ENCODE data around the gene VWCE. TPM values are rescaled to one million over a fixed set of nuclear protein-coding genes. Genes with fewer than 3 reads are reported as not detected.

Gene VWCE
- total RNA-seq, 1 donor from 2014 or later, result 19.2 TPM

DNA sequence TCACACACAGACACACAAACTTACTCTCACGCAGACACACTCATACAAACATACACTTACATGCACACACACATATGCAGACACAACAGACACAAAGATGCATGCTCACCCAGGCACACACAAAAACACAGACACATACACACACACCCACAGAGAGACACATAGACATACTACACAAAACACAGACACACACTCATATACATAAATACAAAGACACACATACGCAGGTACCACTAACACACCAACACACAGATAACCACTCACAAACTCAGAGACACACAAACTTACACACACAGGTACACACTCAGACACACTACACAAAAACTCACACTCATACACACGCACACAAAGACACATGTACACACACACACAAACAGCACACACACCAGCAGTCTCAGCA, 22.4 kb downstream of the VWCE start:
- Histone ChIP-seq H3K36me3 (no peaks in the 10 kb centered on the region), H3K4me3 (no peak overlapping the region), H3K9me3 (no peaks in the 10 kb centered on the region), H3K4me1 (no peaks in the 10 kb centered on the region), H3K27ac (no peak overlapping the region), H3K27me3 (no peaks in the 10 kb centered on the region)
- intact Hi-C loops (cut with DNase I), result no loop called here
- no peak for DNase-seq (ENCODE audit: low spot score in 2 of 2)
- TF ChIP-seq, protein P1, sequence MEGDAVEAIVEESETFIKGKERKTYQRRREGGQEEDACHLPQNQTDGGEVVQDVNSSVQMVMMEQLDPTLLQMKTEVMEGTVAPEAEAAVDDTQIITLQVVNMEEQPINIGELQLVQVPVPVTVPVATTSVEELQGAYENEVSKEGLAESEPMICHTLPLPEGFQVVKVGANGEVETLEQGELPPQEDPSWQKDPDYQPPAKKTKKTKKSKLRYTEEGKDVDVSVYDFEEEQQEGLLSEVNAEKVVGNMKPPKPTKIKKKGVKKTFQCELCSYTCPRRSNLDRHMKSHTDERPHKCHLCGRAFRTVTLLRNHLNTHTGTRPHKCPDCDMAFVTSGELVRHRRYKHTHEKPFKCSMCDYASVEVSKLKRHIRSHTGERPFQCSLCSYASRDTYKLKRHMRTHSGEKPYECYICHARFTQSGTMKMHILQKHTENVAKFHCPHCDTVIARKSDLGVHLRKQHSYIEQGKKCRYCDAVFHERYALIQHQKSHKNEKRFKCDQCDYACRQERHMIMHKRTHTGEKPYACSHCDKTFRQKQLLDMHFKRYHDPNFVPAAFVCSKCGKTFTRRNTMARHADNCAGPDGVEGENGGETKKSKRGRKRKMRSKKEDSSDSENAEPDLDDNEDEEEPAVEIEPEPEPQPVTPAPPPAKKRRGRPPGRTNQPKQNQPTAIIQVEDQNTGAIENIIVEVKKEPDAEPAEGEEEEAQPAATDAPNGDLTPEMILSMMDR (IDR thresholded peaks at IDR 0.05), result no peak

DNA sequence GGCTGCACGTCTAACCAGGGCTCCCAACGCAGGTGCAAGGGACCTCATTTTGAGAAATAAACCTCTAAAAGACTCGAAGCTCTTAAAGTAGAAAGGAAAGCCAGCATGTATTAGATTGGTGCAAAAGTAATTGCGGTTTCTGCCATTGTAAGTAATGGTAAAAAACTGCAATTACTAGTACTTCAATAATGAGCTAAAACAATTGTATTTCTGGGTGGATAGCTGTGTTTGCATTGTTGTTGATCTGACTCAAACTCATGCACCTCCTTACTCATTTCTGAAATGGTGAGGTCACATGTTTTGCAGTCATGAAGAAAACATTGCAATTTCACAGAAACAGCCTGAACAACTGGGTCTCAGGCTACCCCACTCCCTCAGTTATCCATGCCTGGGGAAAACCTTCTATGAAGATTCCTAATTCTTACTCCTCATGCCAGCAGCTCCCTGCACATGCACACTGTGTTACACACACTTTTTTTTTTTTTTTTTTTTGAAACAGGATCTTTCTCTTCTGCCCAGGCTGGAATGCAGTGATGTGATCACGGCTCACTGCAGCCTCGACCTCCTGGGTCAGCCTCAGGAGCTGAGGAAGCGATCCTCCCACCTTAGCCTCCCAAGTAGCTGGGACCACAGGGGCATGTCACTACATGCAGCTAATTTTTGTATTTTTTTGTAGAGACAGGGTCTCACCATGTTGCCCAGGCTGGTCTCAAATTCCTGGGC, 24.6 kb downstream of the VWCE start:
- H3K36me3 ChIP-seq, result no peaks in the 10 kb centered on the region
- DNase-seq (ENCODE audit: low spot score in 2 of 2), result no peak
- H3K27ac ChIP-seq, result no peak overlapping the region
- H3K27me3 ChIP-seq, result no peaks in the 10 kb centered on the region
- TF ChIP-seq, protein P1 (IDR thresholded peaks at IDR 0.05), result no peak
- no peak overlapping the region for H3K4me3 ChIP-seq
- no peaks in the 10 kb centered on the region for H3K4me1 ChIP-seq
- intact Hi-C loops (cut with DNase I), result no loop called here
- no peaks in the 10 kb centered on the region for H3K9me3 ChIP-seq

DNA sequence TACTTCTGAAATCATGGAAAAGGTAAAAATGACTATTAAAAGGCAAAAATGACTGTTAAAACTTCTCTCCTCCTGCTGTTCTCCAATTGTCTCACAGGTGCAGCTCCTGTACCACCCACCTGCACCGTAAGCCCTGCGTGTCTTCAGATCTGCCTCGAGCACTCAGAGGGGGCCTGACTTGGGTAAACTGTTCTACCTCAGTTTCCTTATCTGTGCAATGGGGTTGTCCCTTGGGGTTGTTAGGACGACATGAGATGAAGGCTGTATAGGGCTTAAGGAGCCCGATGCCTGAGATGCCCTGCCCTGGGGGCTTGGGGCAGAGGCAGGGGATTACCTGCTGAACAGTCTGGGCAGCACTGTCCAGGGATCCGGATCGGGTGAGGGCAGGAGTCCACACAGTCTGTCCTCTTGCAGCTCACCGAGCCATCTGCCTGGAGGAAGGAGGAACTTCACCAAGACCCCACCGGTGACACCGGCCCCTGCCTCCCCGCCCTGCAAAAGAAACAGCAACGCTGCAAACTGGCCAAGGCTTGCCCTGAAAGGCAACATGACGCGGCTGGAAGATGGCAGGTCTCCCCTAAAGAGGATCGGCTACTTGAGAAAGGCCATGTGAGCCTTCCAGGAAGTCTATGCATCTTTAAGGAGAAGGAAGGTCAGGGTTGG, 26.4 kb downstream of the VWCE start:
- intact Hi-C loops (cut with DNase I), result no loop called here
- DNase-seq (ENCODE audit: low spot score in 2 of 2), result no peak
- Histone ChIP-seq H3K27ac (no peak overlapping the region), H3K4me1 (no peaks in the 10 kb centered on the region), H3K36me3 (no peaks in the 10 kb centered on the region), H3K4me3 (no peak overlapping the region), H3K27me3 (no peaks in the 10 kb centered on the region), H3K9me3 (no peaks in the 10 kb centered on the region)
- TF ChIP-seq, protein P1 (IDR thresholded peaks at IDR 0.05), result no peak

DNA sequence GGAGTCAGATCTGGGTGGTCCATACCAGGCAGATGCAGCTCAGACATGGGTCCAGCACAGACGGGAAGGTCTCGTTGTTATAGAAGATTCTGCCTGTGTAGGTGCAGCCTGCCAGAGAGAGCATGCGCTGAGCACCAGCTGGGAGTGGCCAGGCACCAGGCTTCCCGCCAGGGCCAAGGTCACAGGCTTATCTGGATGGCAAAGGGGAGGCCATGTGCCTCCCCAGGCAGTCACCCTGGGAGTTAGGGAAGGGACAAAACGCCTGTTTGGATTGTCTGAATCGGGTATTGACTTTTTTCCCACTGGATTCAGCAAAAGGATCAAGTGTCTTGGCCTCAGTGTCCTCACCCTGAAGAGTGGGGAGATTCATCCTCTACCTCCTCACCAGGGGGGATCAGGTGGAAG, 27.7 kb downstream of the VWCE start:
- DNase-seq (ENCODE audit: low spot score in 2 of 2), result no peak
- no peak overlapping the region for H3K4me3 ChIP-seq
- intact Hi-C loops (cut with DNase I), result no loop called here
- no peaks in the 10 kb centered on the region for H3K36me3 ChIP-seq
- TF ChIP-seq, protein P1 (IDR thresholded peaks at IDR 0.05), result no peak
- no peak overlapping the region for H3K27ac ChIP-seq
- no peaks in the 10 kb centered on the region for H3K9me3 ChIP-seq
- H3K4me1 ChIP-seq, result no peaks in the 10 kb centered on the region
- H3K27me3 ChIP-seq, result no peaks in the 10 kb centered on the region

DNA sequence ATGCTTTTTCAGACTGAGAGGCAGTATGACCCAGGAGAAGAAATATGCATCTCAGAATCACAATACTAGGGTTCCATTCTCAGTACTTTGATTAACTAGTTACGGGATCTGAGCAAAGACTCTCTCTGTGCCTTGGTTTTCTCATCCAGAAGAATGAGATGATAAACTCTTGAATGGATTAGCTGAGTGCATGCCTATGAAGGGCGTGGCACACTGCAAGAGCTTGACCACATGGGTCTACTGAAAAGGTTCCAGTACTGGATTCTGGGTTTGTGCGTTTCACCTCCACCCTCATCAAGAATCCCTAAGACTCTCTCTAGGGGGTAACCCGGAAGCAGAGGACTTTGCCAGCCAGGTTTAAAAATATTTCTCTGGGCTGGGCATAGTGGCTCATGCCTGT, 28.5 kb downstream of the VWCE start:
- no peaks in the 10 kb centered on the region for H3K4me1 ChIP-seq
- intact Hi-C loops (cut with DNase I), result no loop called here
- TF ChIP-seq, protein P1 (IDR thresholded peaks at IDR 0.05), result no peak
- no peak overlapping the region for H3K4me3 ChIP-seq
- H3K27me3 ChIP-seq, result no peaks in the 10 kb centered on the region
- H3K36me3 ChIP-seq, result no peaks in the 10 kb centered on the region
- no peak for DNase-seq (ENCODE audit: low spot score in 2 of 2)
- H3K9me3 ChIP-seq, result no peaks in the 10 kb centered on the region
- no peak overlapping the region for H3K27ac ChIP-seq
